Activated CD8-positive, alpha-beta T cell treated with anti-CD3 and anti-CD28 coated beads for 36 hours (primary cell): ENCODE results near the gene IRS1. TPM values are rescaled to one million over a fixed set of nuclear protein-coding genes. Genes with fewer than 3 reads are reported as not detected.

Experiments
- ATAC-seq: fragments of 200-7000 bp; cut with Tn5 transposase; one replicate; pipeline ENCODE4 v1.10.0; 2021; ENCODE audit warnings: mild to moderate bottlenecking, moderate library complexity
- CTCF ChIA-PET: fragments of 350-600 bp; sonication (Branson Sonifier 250); formaldehyde crosslinking; loops from one replicate; lab custom pipeline; 2021; ENCODE audit warnings: antibody characterized with exemption; lab: Charles Lee
- POLR2A ChIA-PET: fragments of 350-600 bp; sonication (Branson Sonifier 250); formaldehyde crosslinking; loops from one replicate; lab custom pipeline; 2021; ENCODE audit warnings: antibody characterized with exemption; lab: Charles Lee
- DNase-seq: peaks from one replicate; pipeline ENCODE4 v3.0.0-alpha.2; 2020
- H3K27ac Mint-ChIP-seq: one replicate; pipeline ENCODE4 v1.8.0; 2021; ENCODE audit warnings: mild to moderate bottlenecking, mixed read lengths
- H3K27me3 Mint-ChIP-seq: one replicate; pipeline ENCODE4 v1.8.0; 2021; ENCODE audit warnings: mixed read lengths
- H3K36me3 Mint-ChIP-seq: one replicate; pipeline ENCODE4 v1.8.0; 2021; ENCODE audit warnings: low read depth, mixed read lengths
- H3K4me1 Mint-ChIP-seq: one replicate; pipeline ENCODE4 v1.8.0; 2021; ENCODE audit warnings: low read depth, mixed read lengths
- H3K4me3 Mint-ChIP-seq: one replicate; pipeline ENCODE4 v1.8.0; 2021; ENCODE audit warnings: mild to moderate bottlenecking, moderate library complexity, mixed read lengths
- H3K9me3 Mint-ChIP-seq: one replicate; pipeline ENCODE4 v1.8.0; 2021; ENCODE audit warnings: mixed read lengths
- CTCF ChIP-seq: fragments of 200-600 bp; IDR thresholded peaks from one replicate; pipeline ENCODE4 v1.8.0; 2022; ENCODE audit warnings: antibody characterized with exemption, mild to moderate bottlenecking
- intact Hi-C: fragments of 100-400 bp; cut with micrococcal nuclease; formaldehyde crosslinking; loops from one replicate; pipeline ENCODE4 v1.10.0; 2022
- total RNA-seq, 2 experiments: library from RNA; stranded (reverse); gene quantifications; one replicate each; pipeline ENCODE4 v1.2.3, GENCODE V29; 2021

Gene IRS1
- total RNA-seq, 2 experiments from 2014 or later = 3.5 to 4.0 TPM

- peaks cover 5% of the 10 kb centered on the region for H3K4me1 Mint-ChIP-seq
- intact Hi-C loops = no loop called here
- TF ChIP-seq CTCF = no peak
- CTCF ChIA-PET = interaction anchor here (0.8 to 1.5 kb wide), 4 partner anchors 9 to 61 kb away, joined by 3 to 4 read pairs (median 3); no protein-coding TSS in a partner anchor
- no peak overlapping the region for H3K4me3 Mint-ChIP-seq
- H3K27ac Mint-ChIP-seq = no peak overlapping the region
- DNase-seq (no peak), ATAC-seq (no peak)
- H3K36me3 Mint-ChIP-seq = no peaks in the 10 kb centered on the region
- no peaks in the 10 kb centered on the region for H3K27me3 Mint-ChIP-seq
- POLR2A ChIA-PET = interaction anchor here (0.9 kb wide), 1 partner anchor 9 kb away, joined by 3 read pairs; no protein-coding TSS in a partner anchor
- H3K9me3 Mint-ChIP-seq = peaks cover 2% of the 10 kb centered on the region
Measured at GRCh38 chr2:226742347-226742746, 57.3 kb downstream of the IRS1 start.

GRCh38 chr2:226740039-226740648, 59.5 kb downstream of the IRS1 start:
- POLR2A ChIA-PET = no interaction called here
- peaks cover 5% of the 10 kb centered on the region for H3K4me1 Mint-ChIP-seq

GRCh38 chr2:226739545-226740030, 60.0 kb downstream of the IRS1 start:
- Mint-ChIP-seq H3K36me3 (peaks cover 2% of the 10 kb centered on the region), H3K9me3 (peaks cover 2% of the 10 kb centered on the region), H3K4me3 (no peak overlapping the region), H3K27me3 (no peaks in the 10 kb centered on the region), H3K4me1 (peaks cover 5% of the 10 kb centered on the region), H3K27ac (no peak overlapping the region)
- ChIA-PET POLR2A (no interaction called here), CTCF (no interaction called here)
- no peak for TF ChIP-seq CTCF
- no peak for ATAC-seq
- no peak for DNase-seq
- intact Hi-C loops = no loop called here

More at GRCh38 chr2:226740039-226740648, 59.5 kb downstream of the IRS1 start:
- Mint-ChIP-seq H3K27me3 (no peaks in the 10 kb centered on the region), H3K27ac (no peak overlapping the region), H3K4me3 (no peak overlapping the region), H3K36me3 (peaks cover 2% of the 10 kb centered on the region), H3K9me3 (peaks cover 2% of the 10 kb centered on the region)
- CTCF ChIA-PET = no interaction called here
- DNase-seq (no peak), ATAC-seq (no peak)
- intact Hi-C loops = no loop called here
- TF ChIP-seq CTCF = no peak

GRCh38 chr2:226738821-226739544, 60.6 kb downstream of the IRS1 start:
- Mint-ChIP-seq H3K9me3 (peaks cover 2% of the 10 kb centered on the region), H3K36me3 (peaks cover 2% of the 10 kb centered on the region), H3K27ac (no peak overlapping the region), H3K4me3 (no peak overlapping the region), H3K27me3 (no peaks in the 10 kb centered on the region), H3K4me1 (peaks cover 5% of the 10 kb centered on the region)
- CTCF ChIA-PET = interaction anchor here (1.4 kb wide), 1 partner anchor 26 kb away, joined by 3 read pairs; no protein-coding TSS in a partner anchor
- ATAC-seq = no peak
- intact Hi-C loops = no loop called here
- DNase-seq = no peak
- POLR2A ChIA-PET = no interaction called here
- no peak for TF ChIP-seq CTCF
